Measurements from ENCODE around the gene CTNNA2.

CTNNA2 gene

GRCh38 chr2:80643598-80643997 lies 1130.7 kb downstream of the CTNNA2 start:
- no peak for DNase-seq

GRCh38 chr2:80651435-80651834 lies 1138.6 kb downstream of the CTNNA2 start:
- no peak for DNase-seq

GRCh38 chr2:80655265-80655664 lies 1142.4 kb downstream of the CTNNA2 start:
- no peak for DNase-seq

- no peak for DNase-seq
These were observed 1157.9 kb downstream of the CTNNA2 start for GRCh38 chr2:80670763-80671162.

GRCh38 chr2:80687524-80687923 lies 1174.7 kb downstream of the CTNNA2 start:
- DNase-seq = no peak

GRCh38 chr2:80689106-80689505 lies 1176.3 kb downstream of the CTNNA2 start:
- DNase-seq = no peak

All from NCI-H1105 treated with DMSO at 0.1 percent for 48 hours (cell line).